ENCODE results near the gene RAPGEF4.

Gene RAPGEF4

DNA sequence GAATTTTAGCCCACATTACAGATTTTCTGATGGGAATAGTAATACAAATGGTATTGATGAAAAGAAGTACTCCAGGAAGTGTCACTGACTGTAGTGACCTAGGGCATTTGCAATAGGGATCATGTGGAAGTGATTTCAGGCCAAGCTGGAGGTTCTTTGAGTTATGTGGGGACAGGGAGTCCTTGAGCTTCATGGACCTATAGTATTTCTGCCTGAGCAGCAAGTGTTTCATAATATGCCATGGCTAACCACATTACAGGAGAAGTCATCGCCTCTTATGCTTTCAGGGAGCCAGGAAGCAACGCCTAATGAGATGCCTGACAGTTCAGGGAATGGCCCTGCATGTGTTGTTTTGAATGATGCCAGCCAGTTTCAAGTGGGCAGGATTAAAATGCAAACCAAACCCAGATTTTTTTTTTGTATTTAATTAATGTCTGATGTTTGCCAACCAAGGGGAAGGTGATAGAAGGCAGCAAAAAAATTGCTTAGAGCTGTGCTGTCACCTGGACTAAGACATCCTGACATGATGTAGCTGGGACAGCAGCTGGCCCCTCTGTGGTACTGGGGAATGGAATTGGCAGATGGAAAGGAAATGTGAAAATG is 109.5 kb downstream of the RAPGEF4 start:
- Mint-ChIP-seq H3K9me3 (no peaks in the 10 kb centered on the region), H3K27ac (no peak overlapping the region), H3K4me3 (no peak overlapping the region), H3K4me1 (no peaks in the 10 kb centered on the region), H3K27me3 (no peaks in the 10 kb centered on the region), H3K36me3 (no peaks in the 10 kb centered on the region)
- ATAC-seq = no peak

DNA sequence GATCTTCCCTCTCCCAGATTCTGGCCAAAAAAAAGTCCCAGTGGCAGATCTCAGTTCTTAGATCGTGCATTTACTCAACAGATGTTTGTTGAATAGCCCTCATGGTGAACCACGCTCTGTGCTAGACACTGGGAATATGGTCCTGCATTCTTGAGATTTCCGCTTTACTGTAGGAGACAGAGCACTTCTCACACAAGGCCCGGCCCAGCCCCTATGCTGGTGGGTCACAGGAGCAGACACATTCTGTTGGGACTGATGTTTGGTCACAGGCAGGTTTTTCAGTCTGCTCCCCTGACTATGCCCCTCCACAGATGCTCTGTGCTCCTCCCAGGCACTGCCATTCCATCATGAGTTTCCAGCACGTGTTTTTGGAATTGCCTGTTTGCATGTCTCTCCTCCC is 110.9 kb downstream of the RAPGEF4 start:
- ATAC-seq = no peak
- H3K4me3 Mint-ChIP-seq = no peak overlapping the region
- no peaks in the 10 kb centered on the region for H3K36me3 Mint-ChIP-seq
- H3K27me3 Mint-ChIP-seq = no peaks in the 10 kb centered on the region
- H3K9me3 Mint-ChIP-seq = peaks cover 8% of the 10 kb centered on the region
- H3K4me1 Mint-ChIP-seq = no peaks in the 10 kb centered on the region
- H3K27ac Mint-ChIP-seq = no peak overlapping the region

DNA sequence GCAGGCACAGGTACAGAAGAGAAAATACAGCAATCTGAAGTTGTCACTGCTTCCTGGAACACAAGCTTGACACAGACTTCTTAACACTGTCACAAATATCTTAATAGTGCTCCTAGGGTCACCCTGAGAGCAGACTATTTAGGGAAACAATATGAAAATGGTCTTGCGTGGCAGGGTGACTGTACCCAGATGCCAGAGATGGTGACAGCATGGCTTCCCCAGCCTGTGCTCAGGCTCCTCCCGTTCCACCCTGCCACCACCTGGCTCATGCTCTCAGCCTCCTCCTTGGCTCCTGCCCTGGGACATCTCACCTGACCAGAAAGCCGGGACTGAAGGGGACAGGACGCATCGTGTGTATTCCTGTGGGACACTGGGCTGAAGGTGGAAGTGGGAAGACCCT is 111.5 kb downstream of the RAPGEF4 start:
- H3K36me3 Mint-ChIP-seq = no peaks in the 10 kb centered on the region
- no peaks in the 10 kb centered on the region for H3K4me1 Mint-ChIP-seq
- no peak overlapping the region for H3K4me3 Mint-ChIP-seq
- no peak for ATAC-seq
- no peak overlapping the region for H3K27ac Mint-ChIP-seq
- peaks cover 9% of the 10 kb centered on the region for H3K9me3 Mint-ChIP-seq
- no peaks in the 10 kb centered on the region for H3K27me3 Mint-ChIP-seq

DNA sequence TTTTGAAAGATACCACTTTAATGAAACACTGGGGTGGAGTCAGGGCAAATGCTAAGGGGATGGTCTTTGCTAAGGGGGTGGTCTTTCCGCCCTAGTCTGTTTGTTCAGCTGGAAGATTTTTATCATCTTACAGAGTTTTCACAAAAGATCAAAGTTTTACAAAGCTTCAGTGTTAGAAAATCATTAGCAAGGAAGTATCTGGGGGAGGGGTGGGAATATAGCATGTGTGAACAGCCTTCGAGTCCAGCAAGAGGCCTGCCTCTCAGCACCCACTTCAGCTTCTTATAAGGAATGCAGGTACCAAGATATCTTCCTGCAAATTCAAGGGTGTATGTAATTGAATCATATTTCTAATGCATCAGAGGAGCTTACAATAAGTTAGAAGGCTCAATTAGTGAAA is 112.9 kb downstream of the RAPGEF4 start:
- H3K9me3 Mint-ChIP-seq = peaks cover 11% of the 10 kb centered on the region
- H3K36me3 Mint-ChIP-seq = no peaks in the 10 kb centered on the region
- H3K4me1 Mint-ChIP-seq = no peaks in the 10 kb centered on the region
- H3K27ac Mint-ChIP-seq = no peak overlapping the region
- H3K4me3 Mint-ChIP-seq = no peak overlapping the region
- no peak for ATAC-seq
- H3K27me3 Mint-ChIP-seq = no peaks in the 10 kb centered on the region

DNA sequence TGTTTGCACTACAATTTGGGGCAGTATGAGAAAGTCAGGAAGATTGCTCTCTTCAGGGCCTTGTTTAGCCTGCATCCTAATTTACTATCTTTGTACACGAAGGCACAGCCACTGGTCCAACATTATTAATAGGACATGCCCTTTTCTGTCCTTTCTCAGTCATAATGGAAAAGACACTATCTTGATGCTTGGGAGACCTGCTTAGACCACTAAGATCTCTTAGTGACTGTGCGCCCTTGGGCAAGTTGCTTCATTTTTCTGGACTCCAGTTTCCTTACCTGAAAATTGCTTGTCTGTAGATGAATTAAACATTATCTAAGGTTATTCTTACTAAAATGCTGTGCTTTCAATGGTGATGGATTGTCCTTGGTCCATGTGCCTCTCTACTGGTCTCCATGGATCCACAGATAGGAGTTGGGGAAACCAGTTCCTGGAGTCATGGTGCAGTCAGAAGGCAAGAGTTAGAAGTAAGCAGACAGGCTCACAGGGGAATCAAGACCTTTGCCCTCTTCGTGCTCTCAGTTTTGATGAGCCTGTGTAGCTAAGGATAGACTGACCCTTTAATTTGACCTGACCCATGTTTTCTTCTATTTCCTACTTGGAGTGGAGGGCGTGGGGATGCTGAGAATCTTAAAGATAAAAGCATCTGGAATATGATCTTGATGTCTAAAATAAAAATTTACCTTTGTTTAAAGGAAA is 114.0 kb downstream of the RAPGEF4 start:
- Mint-ChIP-seq H3K27ac (no peak overlapping the region), H3K4me3 (no peak overlapping the region), H3K36me3 (no peaks in the 10 kb centered on the region), H3K27me3 (no peaks in the 10 kb centered on the region), H3K9me3 (peaks cover 11% of the 10 kb centered on the region), H3K4me1 (no peaks in the 10 kb centered on the region)
- no peak for ATAC-seq

DNA sequence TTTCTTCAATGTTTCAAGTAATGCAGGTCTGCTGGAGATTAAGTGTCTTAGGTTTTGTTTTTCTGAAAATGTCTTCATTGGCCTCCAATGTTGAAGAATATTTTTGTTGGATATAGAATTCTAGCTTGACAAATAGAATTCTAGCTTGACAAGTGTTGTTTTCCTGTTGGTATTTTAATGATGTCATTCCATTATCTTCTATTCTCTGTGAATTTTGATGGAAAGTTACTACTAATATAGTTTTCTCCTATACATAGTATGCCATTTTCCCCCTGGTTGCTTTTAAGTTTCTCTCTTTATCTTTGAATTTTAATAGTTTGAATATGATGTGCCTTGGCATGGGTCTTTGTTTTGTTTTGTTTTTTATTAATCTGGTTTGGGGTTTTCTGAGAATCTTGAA is 119.9 kb downstream of the RAPGEF4 start:
- no peak for ATAC-seq

DNA sequence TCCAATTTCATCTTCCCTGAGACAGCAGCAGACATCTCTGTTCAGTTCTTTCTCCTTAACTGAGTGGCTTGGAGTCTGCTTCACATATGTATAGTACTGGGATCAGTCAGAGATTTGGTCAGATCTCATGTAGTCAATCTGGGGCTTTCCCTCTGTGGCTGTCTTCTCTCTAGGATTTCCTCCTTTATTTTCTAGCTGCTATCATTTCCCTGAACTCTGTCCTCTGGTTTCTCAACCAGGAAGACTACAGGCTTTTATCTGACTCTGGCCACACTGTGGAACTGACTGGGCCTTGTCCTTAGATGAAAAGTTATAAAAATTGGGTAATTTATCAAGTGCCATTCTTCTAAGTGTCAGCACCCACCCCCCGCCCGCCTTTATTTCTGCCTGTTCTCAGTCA is 121.0 kb downstream of the RAPGEF4 start:
- H3K4me1 Mint-ChIP-seq = no peaks in the 10 kb centered on the region
- H3K4me3 Mint-ChIP-seq = no peak overlapping the region
- peaks cover 15% of the 10 kb centered on the region for H3K27me3 Mint-ChIP-seq
- H3K9me3 Mint-ChIP-seq = peaks cover 8% of the 10 kb centered on the region
- H3K27ac Mint-ChIP-seq = no peak overlapping the region
- ATAC-seq = no peak
- no peaks in the 10 kb centered on the region for H3K36me3 Mint-ChIP-seq

More for the DNA sequence above, 119.9 kb downstream of the RAPGEF4 start:
- no peaks in the 10 kb centered on the region for H3K4me1 Mint-ChIP-seq
- H3K27me3 Mint-ChIP-seq = peaks cover 15% of the 10 kb centered on the region
- no peak overlapping the region for H3K27ac Mint-ChIP-seq
- no peak overlapping the region for H3K4me3 Mint-ChIP-seq
- H3K36me3 Mint-ChIP-seq = no peaks in the 10 kb centered on the region
- H3K9me3 Mint-ChIP-seq = peaks cover 17% of the 10 kb centered on the region

DNA sequence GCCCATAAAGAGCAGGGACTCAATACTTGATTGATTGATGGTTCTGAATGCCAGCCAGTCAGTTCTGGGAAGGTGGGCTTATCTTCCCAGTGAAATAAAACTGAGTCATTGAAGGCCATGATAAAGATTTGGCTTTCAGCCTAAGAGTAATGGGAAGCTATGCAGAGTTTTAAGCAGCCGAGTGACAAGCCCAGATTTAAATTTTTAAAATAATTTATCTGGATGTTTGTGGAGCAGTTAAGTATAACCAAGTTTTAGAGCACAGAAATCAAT is 122.8 kb downstream of the RAPGEF4 start:
- H3K4me3 Mint-ChIP-seq = no peak overlapping the region
- peaks cover 7% of the 10 kb centered on the region for H3K9me3 Mint-ChIP-seq
- H3K27me3 Mint-ChIP-seq = peaks cover 27% of the 10 kb centered on the region
- no peaks in the 10 kb centered on the region for H3K4me1 Mint-ChIP-seq
- no peaks in the 10 kb centered on the region for H3K36me3 Mint-ChIP-seq
- no peak for ATAC-seq
- no peak overlapping the region for H3K27ac Mint-ChIP-seq

DNA sequence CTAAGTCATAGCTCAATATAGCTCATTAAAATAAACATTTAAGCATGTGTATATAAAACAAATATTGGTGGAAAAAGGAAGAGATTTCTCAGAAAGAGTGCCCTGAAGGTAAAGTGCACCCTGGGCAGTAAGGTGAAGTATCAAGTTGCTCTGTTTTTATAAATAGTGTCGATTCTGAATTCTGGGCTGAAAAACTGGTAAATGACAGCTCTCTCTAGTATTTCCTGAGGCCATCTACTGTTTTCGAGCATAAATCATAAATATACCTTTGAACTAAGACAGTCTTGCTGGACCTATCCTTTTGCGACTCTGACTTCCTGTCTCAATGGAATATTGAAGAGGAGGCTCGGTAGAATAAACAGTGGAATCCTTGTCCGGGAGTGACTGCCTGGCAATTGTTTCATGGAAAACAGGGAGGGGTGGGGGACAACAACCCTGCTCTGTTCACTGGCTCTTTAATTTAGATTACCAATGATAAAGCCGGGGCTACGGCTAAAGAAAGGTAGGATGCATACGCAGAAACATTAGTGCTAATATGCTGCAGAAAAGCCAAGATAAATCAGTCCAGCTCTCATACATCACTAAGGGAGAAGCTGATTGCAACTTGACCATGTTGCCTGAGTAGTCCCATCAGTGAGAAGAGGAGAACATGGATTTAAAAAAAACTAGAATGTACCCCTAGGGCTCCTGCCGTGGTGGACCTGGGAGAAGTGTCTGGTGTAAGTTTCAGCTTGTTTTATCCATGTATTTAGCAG is 124.1 kb downstream of the RAPGEF4 start:
- no peaks in the 10 kb centered on the region for H3K4me1 Mint-ChIP-seq
- no peak for ATAC-seq
- peaks cover 5% of the 10 kb centered on the region for H3K9me3 Mint-ChIP-seq
- H3K36me3 Mint-ChIP-seq = no peaks in the 10 kb centered on the region
- no peak overlapping the region for H3K27ac Mint-ChIP-seq
- H3K27me3 Mint-ChIP-seq = peaks cover 36% of the 10 kb centered on the region
- no peak overlapping the region for H3K4me3 Mint-ChIP-seq

DNA sequence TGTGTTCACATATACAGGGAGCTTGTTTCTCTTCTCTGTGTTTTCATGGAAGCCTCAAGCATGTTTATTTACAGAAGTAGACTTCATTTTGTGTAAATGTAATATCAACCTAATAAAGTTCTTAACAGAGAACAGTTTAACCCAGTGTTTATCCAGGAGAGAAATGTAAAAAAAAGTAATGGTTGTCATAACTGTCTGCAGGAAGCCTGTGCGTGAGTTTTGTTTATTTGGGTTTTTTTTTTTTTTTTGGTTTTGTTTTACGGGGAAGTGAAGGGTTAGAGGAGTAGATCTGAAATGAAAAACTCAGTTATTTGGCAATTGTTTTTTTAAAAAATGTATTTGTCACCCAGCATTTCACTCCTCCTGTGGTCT is 124.7 kb downstream of the RAPGEF4 start:
- ATAC-seq = no peak
- Mint-ChIP-seq H3K4me1 (no peaks in the 10 kb centered on the region), H3K27me3 (peaks cover 39% of the 10 kb centered on the region), H3K36me3 (no peaks in the 10 kb centered on the region), H3K27ac (no peak overlapping the region), H3K9me3 (peaks cover 2% of the 10 kb centered on the region), H3K4me3 (no peak overlapping the region)

DNA sequence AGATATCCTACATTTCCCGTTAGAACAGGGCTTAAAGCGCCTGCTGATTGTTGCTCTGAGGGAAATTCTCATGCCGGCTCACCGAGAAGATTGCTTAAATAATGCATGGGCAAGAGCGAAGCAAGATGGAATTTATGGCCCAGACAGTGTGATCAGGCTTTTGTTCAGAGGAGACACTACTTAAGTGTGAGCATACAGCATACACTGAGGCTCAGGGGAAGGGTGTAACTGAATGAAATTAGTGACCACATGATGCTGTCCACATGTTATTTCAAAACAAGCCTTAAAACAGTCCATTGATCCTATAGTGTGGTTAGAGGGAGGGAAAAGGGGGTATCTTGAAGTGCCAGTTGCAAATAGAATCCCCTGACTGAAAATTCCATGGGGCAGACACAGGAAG is 125.5 kb downstream of the RAPGEF4 start:
- peaks cover 39% of the 10 kb centered on the region for H3K27me3 Mint-ChIP-seq
- no peaks in the 10 kb centered on the region for H3K4me1 Mint-ChIP-seq
- no peaks in the 10 kb centered on the region for H3K36me3 Mint-ChIP-seq
- H3K4me3 Mint-ChIP-seq = no peak overlapping the region
- ATAC-seq = no peak
- H3K9me3 Mint-ChIP-seq = no peaks in the 10 kb centered on the region
- no peak overlapping the region for H3K27ac Mint-ChIP-seq

DNA sequence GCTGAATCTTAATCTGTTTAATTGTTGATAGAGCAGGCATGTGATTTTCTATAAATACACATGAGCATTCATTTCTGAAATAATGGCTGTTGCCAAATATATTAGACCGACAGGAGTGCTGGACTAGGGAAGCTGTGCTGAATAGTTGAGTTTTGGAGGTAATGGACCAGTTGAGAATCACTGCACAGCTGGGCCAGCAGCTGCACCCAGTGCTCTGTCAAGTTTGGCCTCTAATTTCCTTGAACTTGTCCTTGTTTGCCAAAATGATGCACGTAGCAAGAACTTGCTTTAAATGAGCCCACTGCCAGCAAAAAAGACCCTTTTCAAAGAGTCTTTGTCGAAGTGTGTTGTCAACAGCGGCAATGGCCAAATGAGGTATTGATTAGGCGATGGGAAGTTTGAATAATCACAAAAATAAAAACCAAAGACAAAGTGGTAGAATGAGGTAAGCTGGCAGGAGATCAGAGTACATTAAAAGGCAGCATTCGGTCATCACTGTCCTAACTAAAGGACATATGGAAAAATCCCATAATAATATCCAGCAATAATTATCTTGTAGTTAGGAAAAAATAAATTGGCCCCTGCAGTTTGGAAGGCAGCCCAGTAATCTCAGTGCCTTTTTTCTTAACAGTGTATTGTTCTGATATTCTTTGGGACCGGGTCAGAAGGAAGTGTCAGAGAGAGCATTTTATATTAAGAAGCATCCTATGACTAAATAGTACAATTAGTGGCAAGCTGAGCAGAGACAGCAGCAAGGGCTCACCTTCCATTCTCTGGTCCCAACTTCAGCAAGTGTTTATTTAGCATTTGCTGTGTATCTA is 126.2 kb downstream of the RAPGEF4 start:
- no peaks in the 10 kb centered on the region for H3K4me1 Mint-ChIP-seq
- H3K4me3 Mint-ChIP-seq = no peak overlapping the region
- peaks cover 35% of the 10 kb centered on the region for H3K27me3 Mint-ChIP-seq
- H3K36me3 Mint-ChIP-seq = no peaks in the 10 kb centered on the region
- ATAC-seq = no peak
- H3K27ac Mint-ChIP-seq = no peak overlapping the region
- H3K9me3 Mint-ChIP-seq = no peaks in the 10 kb centered on the region

DNA sequence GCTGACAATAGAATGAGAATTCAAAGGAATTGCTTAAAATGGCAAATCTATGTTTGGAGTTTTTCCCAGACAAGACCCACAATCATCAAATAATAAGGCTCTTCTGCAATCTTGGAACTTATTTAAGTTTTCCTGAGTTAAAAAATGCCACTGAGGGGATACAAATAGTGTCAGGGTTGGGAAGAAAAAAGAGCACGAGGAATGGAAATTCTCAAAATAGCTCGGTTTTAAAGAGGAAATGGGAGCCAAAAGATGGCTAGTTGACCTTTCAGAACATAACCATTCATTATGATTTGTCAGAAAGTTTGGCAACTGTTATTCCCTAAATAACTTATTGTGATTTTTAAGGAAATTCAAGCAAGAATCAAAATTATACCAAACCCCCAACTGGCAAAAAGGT is 127.7 kb downstream of the RAPGEF4 start:
- H3K27ac Mint-ChIP-seq = no peak overlapping the region
- peaks cover 35% of the 10 kb centered on the region for H3K27me3 Mint-ChIP-seq
- no peak overlapping the region for H3K4me3 Mint-ChIP-seq

DNA sequence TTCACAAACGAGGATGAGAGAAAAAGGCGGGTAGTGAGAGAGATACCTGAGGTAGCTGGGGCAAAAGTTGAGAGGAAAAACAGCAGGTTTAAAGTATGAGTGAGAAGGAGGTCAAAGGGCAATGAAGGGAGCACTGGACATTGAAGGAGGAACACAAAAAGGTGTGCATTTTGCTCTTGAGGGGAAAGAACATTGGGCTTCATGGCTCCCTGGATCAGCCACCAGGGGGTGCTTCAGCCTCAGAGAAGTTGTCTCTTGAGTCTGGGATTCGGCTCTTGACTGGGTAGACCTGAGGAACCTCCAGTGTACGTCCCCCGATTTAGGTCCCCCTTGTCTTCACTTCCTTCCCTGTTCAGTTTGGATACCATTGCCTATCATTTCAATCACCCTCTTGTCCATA is 128.5 kb downstream of the RAPGEF4 start:
- Mint-ChIP-seq H3K36me3 (no peaks in the 10 kb centered on the region), H3K27me3 (peaks cover 35% of the 10 kb centered on the region), H3K9me3 (no peaks in the 10 kb centered on the region), H3K27ac (no peak overlapping the region), H3K4me1 (no peaks in the 10 kb centered on the region), H3K4me3 (no peak overlapping the region)
- no peak for ATAC-seq

More for the DNA sequence above, 127.7 kb downstream of the RAPGEF4 start:
- Mint-ChIP-seq H3K4me1 (no peaks in the 10 kb centered on the region), H3K9me3 (no peaks in the 10 kb centered on the region), H3K36me3 (no peaks in the 10 kb centered on the region)
- ATAC-seq = no peak

DNA sequence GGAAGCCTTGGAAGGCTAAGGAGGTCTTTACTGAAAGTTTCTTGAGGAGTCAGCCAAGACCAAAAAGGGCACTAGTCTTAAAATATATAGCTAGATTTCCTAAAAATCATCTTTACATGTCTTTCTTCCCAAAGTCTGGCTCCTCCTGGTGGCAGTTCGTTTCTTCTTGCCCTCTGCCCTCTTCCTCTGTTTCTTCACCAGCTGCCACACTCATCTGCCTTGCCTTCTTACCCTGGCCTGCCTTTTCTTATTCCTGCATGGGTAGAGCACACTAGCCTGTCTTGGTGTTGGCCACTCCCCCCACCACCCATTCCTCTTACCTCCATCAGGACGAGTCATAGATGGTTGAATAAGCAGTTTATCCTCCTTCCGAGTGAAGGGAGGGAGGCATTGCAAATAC is 129.8 kb downstream of the RAPGEF4 start:
- Mint-ChIP-seq H3K27me3 (peaks cover 35% of the 10 kb centered on the region), H3K27ac (no peak overlapping the region), H3K4me1 (no peaks in the 10 kb centered on the region), H3K36me3 (no peaks in the 10 kb centered on the region), H3K4me3 (no peak overlapping the region), H3K9me3 (no peaks in the 10 kb centered on the region)
- no peak for ATAC-seq
